NCI-H2171 (cell line): ENCODE results near the gene CNTNAP3.
"Not testable (repeated sequence)": the region's sequence is repeated elsewhere in the genome, so short reads cannot be mapped to it uniquely, and the experiment has no call there.

ENCODE experiments used
- DNase-seq: peaks from one replicate; lab custom pipeline; 2025; lab: John Stamatoyannopoulos, UW

The CNTNAP3 gene

GRCh38 chr9:39287980-39288379 lies at the start of gene CNTNAP3:
CNTNAP3 (minus strand) TSS chr9:39288167; CDS start chr9:39288064, 103 bp downstream.
- not testable (repeated sequence) for DNase-seq

DNA sequence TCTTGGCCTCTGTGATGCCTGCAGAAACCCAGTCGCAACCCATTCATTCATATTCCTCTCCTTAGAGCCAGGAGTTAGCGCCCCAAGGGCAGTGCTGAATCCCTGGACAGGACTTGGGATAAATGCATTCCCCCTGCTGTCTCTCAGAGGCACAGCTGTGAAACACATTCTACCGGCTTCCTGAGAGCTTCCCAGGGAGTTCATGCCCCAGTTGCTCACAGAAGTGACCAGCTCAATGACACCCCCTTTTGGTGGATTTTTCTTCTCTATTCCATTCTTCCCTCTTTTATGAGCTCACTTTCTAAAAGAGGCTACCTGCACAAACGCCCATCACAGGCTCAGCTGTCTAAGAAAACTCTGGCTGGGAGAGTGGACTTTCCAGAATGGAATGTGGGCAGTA lies 8.0 kb downstream of the CNTNAP3 start:
- DNase-seq = not testable (repeated sequence)

DNA sequence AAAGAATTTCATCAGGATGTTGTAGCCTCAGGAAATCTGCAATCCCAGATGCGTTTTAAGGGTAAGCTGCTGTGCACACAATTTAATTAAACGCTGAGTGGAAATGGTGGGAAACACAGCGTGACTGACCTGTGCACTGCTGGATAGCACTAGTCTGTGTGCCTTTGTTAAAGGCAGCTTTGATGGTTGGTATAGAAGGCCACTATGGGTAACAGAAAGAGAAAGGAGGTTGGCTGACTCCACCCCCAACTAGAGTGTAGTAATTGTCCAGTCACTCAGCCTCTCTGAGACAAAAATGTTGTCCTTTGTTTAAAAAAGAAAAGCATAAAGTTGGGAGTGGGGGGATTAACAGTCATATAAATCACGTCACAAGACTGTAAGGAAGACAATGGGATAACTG lies 45.5 kb downstream of the CNTNAP3 start:
- not testable (repeated sequence) for DNase-seq

DNA sequence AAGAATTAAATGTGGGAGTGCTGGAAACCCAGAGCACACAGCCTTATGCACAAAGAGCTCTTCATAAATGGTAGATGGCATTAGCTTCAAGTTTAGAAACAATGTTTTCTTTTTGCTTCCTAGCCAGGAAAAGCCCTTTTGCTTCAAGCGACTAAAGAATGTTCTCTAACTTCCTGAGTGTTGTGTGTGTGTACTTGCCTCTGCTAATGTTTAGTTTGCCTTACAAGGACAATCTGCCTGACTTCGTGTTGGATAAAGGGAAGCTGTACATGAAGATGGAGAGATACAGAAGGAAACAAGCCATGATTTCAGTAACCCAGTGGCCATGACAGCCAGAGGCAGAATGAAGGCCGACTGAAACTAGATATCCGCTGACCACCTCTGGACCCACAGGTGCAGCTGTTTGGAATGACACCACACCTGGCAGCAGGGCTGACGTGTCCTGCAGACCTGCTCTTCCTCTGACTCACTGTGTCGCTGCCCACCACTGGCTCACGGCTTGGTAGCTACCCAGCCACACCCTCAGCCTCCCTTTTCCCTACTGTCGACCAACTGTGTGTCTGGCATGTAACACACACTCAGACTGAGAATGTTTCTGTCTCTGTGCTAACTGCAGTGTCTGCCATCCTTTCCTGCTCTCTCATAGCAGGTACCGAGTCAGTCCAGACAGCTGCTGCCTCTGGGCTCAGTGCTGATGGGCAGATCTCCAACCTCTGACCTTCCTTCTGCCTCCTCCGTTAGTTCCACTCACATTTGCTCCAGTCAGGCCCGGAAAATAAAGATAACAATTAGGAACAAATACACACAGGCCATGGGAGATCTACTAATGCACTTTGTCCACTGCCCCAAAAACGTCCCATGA lies 55.6 kb downstream of the CNTNAP3 start:
- not testable (repeated sequence) for DNase-seq

GRCh38 chr9:39215976-39216375 lies 72.0 kb downstream of the CNTNAP3 start:
- DNase-seq = not testable (repeated sequence)

DNA sequence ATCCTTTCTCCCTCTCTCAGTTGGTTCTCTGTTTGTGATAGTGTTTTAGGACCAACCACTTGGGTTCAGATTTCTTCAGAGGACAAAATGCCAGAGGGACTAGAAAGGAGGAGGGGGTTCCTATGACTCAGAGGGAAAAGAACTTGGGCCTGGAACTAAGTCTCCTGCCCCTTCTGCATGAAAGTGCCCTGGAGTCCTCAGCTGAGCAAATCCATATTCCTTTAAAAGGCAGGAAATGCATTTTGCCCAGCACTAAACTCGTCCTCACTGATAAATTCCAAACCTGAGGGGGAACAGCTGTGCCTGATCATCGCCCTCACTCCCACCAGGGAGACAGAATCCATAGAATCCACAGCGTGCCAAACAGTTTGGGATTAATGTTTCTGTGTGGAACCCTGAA lies 78.2 kb downstream of the CNTNAP3 start:
- DNase-seq = not testable (repeated sequence)

- not testable (repeated sequence) for DNase-seq
Measured at GRCh38 chr9:39206643-39207042, 81.3 kb downstream of the CNTNAP3 start.

DNA sequence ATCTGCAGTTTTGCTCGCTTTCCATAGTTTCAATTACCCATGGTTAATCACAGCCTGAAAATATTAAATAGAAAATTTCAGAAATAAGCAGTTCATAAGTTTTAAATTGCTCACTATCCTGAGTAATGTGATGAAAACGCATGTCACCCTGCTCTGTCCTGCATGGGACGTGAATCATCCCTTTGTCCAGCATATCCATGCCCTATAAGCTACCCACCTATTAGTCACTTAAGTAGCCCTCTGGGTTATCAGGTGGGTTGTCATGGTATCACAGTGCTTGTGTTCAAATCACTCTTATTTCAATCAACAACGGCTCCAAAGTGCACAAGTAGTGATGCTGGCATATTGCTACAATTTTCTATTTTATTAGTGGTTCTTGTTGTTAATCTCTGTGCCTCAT lies 82.1 kb downstream of the CNTNAP3 start:
- not testable (repeated sequence) for DNase-seq

- not testable (repeated sequence) for DNase-seq
Measured at GRCh38 chr9:39200412-39200811, 87.6 kb downstream of the CNTNAP3 start.

DNA sequence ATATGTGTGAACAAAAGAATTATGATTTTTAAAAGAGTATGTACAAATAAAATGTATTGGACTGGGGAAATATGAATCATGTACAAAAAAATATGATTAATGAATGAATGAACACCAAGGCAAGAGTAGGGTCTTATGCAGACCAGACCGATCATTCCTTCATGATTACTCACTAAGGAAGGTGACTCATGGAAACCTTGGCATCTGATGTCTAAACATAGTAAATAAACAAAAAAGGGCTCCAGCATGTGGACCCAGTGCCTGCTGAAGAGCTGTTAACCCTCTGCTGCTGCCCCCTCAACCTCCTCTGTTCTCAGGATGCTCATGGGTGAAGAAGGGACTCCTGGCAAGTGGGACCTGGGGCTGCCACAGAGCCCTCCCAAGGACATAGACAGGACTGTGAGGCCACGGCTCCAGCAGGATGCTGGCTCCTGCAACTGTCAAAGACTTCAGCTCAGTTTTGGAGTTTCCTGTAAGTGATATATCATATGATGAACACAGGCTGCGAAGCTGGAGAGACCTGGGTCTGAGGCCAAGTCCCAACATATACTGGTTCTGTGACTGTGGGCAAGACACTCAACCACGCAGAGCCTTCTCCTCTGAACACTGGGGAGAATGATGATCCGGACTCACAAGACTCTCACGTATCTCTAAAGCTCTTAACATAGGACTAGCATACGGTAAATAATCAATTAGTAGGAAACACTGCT lies 89.8 kb downstream of the CNTNAP3 start:
- DNase-seq = not testable (repeated sequence)

- not testable (repeated sequence) for DNase-seq
Measured at GRCh38 chr9:39171370-39171769, 116.6 kb downstream of the CNTNAP3 start.

DNA sequence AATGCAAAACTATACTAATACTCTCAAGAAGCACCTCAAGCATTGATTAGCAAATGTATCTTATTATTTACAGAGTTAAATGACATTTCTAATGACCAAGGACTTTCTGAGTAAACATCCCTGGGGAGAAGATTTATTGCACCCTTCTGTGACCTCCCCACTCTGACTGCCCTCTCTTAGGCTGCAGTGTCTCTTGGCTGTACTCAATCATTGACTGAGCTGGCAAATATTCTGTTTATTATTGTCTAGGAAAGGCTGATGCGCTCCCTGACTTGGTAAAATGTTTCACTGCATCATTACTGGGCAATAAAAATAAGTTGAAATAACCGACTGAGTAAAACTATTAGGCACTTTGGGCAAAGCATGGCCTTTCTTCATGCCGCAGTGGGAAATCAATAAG lies 130.3 kb downstream of the CNTNAP3 start:
- not testable (repeated sequence) for DNase-seq

- not testable (repeated sequence) for DNase-seq
Measured at GRCh38 chr9:39132826-39133552, 155.0 kb downstream of the CNTNAP3 start.

DNA sequence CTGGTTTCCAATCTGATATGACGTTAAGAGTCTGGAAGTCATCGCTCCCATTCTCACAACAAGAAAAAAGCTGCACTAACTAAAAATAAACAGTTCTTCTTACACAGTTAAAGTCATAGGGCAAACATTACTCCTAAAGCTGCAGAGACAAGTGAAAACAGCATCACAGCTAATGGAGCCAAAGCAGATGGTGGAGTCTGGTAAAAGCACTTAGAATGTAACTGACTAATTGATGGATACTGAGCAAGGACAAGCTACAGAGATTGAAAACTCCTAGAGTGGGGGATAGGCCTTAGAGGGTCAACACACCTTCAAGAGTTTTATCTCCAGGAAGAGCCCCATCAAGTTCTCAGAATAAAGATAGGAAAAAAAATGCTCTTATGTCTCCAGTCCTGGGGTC lies 166.6 kb downstream of the CNTNAP3 start:
- DNase-seq = not testable (repeated sequence)

GRCh38 chr9:39111746-39112145 lies 176.2 kb downstream of the CNTNAP3 start:
- DNase-seq = not testable (repeated sequence)

DNA sequence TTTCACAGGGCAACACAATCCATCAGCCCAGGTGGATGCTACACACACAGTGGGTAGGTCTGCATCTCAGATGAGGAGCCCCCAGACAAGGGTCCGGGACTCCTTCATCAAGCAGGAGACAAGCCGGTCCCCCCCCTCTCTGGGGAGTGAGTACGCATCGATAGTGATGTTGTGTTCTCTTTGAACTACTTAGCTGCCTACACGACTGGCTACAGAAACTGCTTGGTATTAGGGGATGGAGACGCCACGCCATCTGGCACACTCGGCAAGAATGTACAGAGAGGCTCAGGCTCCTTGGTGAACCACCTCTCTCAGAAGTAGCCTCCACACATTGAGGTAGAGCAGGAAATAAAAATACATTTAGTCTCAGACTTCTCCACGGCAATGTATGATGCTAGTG lies 179.8 kb downstream of the CNTNAP3 start:
- no peak for DNase-seq

- DNase-seq = not testable (repeated sequence)
Measured at GRCh38 chr9:39097208-39097607, 190.8 kb downstream of the CNTNAP3 start.

DNA sequence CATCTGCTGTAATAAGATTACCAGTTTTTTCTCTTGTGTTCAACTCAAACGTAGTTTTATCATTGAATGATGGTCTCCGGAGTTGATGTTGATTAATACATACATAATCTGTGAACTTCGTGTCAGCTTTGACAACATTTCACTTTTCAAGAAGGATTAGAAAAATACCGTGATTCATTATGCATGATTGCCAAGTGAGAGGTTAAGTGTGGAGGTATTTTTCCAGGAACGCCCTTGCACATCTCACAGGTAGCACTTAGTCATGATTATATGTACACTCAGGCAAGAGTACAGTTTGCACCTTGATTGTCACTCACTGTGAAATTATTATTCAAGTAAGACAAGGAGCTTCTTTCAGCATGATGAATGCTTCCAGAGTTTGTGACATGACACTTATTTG lies 202.7 kb downstream of the CNTNAP3 start:
- DNase-seq = not testable (repeated sequence)

- not testable (repeated sequence) for DNase-seq
Measured at GRCh38 chr9:39082574-39082973, 205.4 kb downstream of the CNTNAP3 start.

- not testable (repeated sequence) for DNase-seq
Measured at GRCh38 chr9:39080081-39080480, 207.9 kb downstream of the CNTNAP3 start.

GRCh38 chr9:39078621-39079256 lies 209.2 kb downstream of the CNTNAP3 start:
- DNase-seq = not testable (repeated sequence)

DNA sequence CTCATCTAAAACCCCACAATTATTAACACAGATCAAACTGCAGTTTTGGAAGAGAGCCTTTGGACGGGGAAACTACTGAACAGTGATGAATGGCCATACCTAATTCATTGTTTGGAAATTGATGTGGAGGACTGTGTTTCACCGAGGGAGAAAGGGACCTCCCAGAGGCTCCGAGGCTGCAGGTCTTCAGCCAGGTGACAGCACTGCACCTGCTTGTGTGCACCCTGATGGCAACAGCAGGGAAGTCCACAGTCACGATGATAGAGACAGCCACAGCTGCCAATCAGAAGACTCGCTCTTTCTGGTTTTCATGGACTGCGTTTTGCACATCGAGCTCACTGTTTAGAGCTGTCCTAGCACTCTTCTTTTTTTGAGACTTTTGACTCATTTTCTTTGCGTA lies 214.4 kb downstream of the CNTNAP3 start:
- not testable (repeated sequence) for DNase-seq
